ENCODE data around the gene RAX.

Gene RAX

DNA sequence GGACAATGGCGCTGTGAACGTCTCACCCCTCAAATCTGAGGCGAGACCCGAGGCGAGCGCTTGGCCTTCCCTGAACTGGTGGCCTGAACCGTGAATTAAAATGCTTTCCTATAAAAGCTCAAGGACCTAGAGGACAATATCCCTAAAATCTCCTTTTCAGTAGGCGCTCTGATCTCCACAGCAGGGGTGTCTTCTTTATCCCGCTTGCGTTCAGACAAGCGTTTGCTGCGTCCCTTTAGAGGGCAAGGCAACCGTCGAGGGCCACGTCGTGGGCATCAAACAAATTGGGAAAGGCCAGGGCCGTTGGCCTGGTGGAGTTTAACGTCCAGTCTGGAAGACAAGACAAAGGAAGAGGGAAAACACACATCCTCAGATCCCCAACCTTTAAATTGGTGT, 1.3 kb upstream of the RAX start:
- Histone ChIP-seq H3K9ac (ENCODE audit: low read length) (no peak overlapping the region), H2AFZ (ENCODE audit: low read depth, low read length) (no peak overlapping the region), H3K4me3 (ENCODE audit: low read length) (no peak overlapping the region)

DNA sequence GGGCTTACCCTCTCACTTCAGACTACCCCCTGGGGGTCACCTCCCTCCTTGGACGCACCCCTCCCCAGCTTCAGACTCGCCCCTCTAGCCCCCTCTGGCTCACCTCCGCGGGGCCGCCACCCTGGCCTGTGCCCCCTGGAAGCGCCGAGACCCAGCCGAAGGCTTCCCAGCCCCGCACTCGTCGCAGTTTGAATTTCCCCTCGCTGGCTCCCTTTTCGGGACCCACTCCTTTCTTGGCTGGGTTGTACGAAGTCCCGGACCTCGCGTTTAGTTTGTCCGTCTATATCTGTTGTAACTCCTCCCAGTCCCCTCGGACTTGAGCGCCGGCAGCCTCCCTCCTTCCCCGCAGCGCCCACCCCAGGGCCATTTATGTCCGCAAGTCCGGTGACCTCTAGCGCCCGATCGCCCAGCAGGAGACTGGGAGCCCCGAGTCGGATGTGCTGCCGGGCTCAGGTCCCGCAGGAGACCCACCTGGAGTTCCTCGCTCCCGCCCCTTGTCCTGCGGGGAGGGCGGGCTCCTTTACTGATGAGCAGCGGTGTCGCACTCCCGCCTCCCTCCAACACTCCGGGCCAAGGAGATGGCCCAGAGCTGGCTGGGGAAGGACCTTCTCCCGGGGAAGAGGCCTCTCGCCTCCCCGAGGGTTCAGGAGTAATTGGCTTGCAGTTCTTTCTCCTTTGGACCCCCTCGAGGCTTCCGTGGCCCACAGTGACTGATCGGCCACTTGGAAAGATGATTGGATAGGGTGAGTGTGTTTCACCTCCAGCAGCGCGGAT, 692 bp upstream of the RAX start:
- no peak overlapping the region for H3K4me2 ChIP-seq (ENCODE audit: low read length)
- TF ChIP-seq, protein P1, sequence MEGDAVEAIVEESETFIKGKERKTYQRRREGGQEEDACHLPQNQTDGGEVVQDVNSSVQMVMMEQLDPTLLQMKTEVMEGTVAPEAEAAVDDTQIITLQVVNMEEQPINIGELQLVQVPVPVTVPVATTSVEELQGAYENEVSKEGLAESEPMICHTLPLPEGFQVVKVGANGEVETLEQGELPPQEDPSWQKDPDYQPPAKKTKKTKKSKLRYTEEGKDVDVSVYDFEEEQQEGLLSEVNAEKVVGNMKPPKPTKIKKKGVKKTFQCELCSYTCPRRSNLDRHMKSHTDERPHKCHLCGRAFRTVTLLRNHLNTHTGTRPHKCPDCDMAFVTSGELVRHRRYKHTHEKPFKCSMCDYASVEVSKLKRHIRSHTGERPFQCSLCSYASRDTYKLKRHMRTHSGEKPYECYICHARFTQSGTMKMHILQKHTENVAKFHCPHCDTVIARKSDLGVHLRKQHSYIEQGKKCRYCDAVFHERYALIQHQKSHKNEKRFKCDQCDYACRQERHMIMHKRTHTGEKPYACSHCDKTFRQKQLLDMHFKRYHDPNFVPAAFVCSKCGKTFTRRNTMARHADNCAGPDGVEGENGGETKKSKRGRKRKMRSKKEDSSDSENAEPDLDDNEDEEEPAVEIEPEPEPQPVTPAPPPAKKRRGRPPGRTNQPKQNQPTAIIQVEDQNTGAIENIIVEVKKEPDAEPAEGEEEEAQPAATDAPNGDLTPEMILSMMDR (IDR thresholded peaks at IDR 0.05; ENCODE audit: low read depth, low read length) = no peak
- H3K27me3 ChIP-seq (ENCODE audit: low read depth, low read length) = peaks cover 22% of the 10 kb centered on the region
- H3K79me2 ChIP-seq (ENCODE audit: low read length) = no peaks in the 10 kb centered on the region
- H3K4me1 ChIP-seq (ENCODE audit: low read length) = peaks cover 2% of the 10 kb centered on the region
- H3K36me3 ChIP-seq (replicated peaks; ENCODE audit: low read depth, low read length) = no peaks in the 10 kb centered on the region
- no peak overlapping the region for H3K4me3 ChIP-seq (ENCODE audit: low read length)
- H3K9me3 ChIP-seq (ENCODE audit: insufficient read depth, low read length) = no peaks in the 10 kb centered on the region
- no peak overlapping the region for H3K9ac ChIP-seq (ENCODE audit: low read length)
- H2AFZ ChIP-seq (ENCODE audit: low read depth, low read length) = no peak overlapping the region
- no peaks in the 10 kb centered on the region for H4K20me1 ChIP-seq (ENCODE audit: insufficient read depth, low read length)
- H3K27ac ChIP-seq (ENCODE audit: low read length) = no peak overlapping the region

More for the DNA sequence above, 1.3 kb upstream of the RAX start:
- TF ChIP-seq, protein P1 (IDR thresholded peaks at IDR 0.05; ENCODE audit: low read depth, low read length) = no peak
- no peak for TF ChIP-seq EZH2phosphoT487 (IDR thresholded peaks at IDR 0.05; ENCODE audit: low read depth)
- peaks cover 25% of the 10 kb centered on the region for H3K27me3 ChIP-seq (ENCODE audit: low read depth, low read length)
- no peak overlapping the region for H3K4me2 ChIP-seq (ENCODE audit: low read length)
- H3K36me3 ChIP-seq (replicated peaks; ENCODE audit: low read depth, low read length) = no peaks in the 10 kb centered on the region
- H4K20me1 ChIP-seq (ENCODE audit: insufficient read depth, low read length) = no peaks in the 10 kb centered on the region
- no peaks in the 10 kb centered on the region for H3K79me2 ChIP-seq (ENCODE audit: low read length)
- no peaks in the 10 kb centered on the region for H3K9me3 ChIP-seq (ENCODE audit: insufficient read depth, low read length)
- H3K27ac ChIP-seq (ENCODE audit: low read length) = no peak overlapping the region
- H3K4me1 ChIP-seq (ENCODE audit: low read length) = peaks cover 7% of the 10 kb centered on the region

DNA sequence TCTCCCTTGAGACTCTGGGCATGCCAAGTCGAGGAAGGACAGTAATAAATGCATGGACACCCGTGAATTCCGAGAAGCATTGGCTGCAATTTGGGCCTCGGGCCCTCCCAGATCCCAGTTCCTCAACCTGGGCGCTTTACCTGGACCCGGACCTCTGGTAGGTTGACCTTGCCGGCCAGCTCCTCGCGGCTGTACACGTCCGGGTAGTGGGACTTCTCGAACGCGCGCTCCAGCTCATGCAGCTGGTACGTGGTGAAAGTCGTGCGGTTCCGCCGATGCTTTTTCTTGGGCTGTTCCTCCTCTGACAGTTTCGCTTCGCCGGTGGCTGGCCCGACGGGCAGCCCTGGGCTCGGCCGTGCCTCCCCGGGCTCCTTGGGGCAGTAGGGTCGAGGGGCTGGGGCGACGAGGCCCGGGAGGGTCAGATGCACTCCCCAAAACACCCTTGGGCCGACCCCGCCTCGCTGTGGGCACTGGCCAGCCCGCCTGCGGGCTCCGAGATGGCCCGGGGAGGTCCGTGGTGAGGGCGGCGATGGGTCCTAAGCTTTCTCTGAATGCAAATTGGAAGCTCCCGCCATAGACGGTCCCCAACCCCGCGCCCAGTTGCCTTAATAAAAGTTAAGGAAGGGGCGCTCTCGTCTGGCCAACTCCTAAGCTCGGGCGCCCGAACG, 899 bp downstream of the RAX start:
- Histone ChIP-seq H3K4me2 (ENCODE audit: low read length) (no peak overlapping the region), H3K9me3 (ENCODE audit: insufficient read depth, low read length) (no peaks in the 10 kb centered on the region), H3K9ac (ENCODE audit: low read length) (no peak overlapping the region), H3K79me2 (ENCODE audit: low read length) (no peaks in the 10 kb centered on the region), H3K27ac (ENCODE audit: low read length) (no peak overlapping the region), H4K20me1 (ENCODE audit: insufficient read depth, low read length) (no peaks in the 10 kb centered on the region), H3K4me3 (ENCODE audit: low read length) (no peak overlapping the region), H3K27me3 (ENCODE audit: low read depth, low read length) (peaks cover 10% of the 10 kb centered on the region), H3K4me1 (ENCODE audit: low read length) (no peaks in the 10 kb centered on the region), H3K36me3 (replicated peaks; ENCODE audit: low read depth, low read length) (no peaks in the 10 kb centered on the region), H2AFZ (ENCODE audit: low read depth, low read length) (no peak overlapping the region)
- TF ChIP-seq, protein P1 (IDR thresholded peaks at IDR 0.05; ENCODE audit: low read depth, low read length) = no peak
- no peak for TF ChIP-seq EZH2phosphoT487 (IDR thresholded peaks at IDR 0.05; ENCODE audit: low read depth)

DNA sequence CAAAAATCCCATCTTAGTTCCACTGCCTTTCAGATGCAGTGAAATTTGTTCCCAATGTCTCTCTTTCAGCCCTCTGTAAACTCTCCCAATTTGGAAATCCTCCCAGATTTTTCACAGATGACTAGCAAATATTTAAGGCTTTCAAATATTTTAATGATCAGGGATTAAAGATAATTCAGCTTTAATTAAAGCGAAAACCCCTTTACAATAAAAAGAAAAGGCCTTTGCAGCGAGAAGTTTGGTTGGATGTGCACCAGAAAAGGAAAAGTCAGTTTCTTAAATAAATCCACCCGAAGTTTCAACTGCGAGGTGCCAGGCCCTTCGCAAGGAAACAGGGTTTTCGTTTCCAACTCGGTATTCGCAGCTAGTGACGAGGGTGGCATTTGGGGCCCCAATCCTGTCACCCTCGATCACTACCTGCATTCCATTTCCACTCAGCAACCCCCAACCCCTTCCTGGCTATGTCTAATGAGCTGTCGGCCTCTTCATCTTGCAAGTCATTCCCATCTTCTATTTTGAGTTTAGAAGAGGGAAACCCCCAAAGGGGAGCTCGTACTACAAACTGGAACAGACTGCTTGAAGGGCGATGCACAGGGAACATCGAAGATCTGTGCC, 1.5 kb downstream of the RAX start:
- H3K27me3 ChIP-seq (ENCODE audit: low read depth, low read length) = peaks cover 10% of the 10 kb centered on the region
- H2AFZ ChIP-seq (ENCODE audit: low read depth, low read length) = no peak overlapping the region
- TF ChIP-seq, protein P1 (IDR thresholded peaks at IDR 0.05; ENCODE audit: low read depth, low read length) = no peak
- TF ChIP-seq EZH2phosphoT487 (IDR thresholded peaks at IDR 0.05; ENCODE audit: low read depth) = no peak
- no peaks in the 10 kb centered on the region for H4K20me1 ChIP-seq (ENCODE audit: insufficient read depth, low read length)
- no peak overlapping the region for H3K4me3 ChIP-seq (ENCODE audit: low read length)
- H3K36me3 ChIP-seq (replicated peaks; ENCODE audit: low read depth, low read length) = no peaks in the 10 kb centered on the region
- H3K4me1 ChIP-seq (ENCODE audit: low read length) = peaks cover 3% of the 10 kb centered on the region; the same call in 1 of the 2 replicates
- no peak overlapping the region for H3K27ac ChIP-seq (ENCODE audit: low read length)
- no peak overlapping the region for H3K9ac ChIP-seq (ENCODE audit: low read length)
- H3K9me3 ChIP-seq (ENCODE audit: insufficient read depth, low read length) = no peaks in the 10 kb centered on the region
- no peaks in the 10 kb centered on the region for H3K79me2 ChIP-seq (ENCODE audit: low read length)
- H3K4me2 ChIP-seq (ENCODE audit: low read length) = no peak overlapping the region
